Measurements from ENCODE around the gene ANO2.
A peak's percentile ranks its signal among the peaks of the same experiment; 100 is the strongest.

Gene ANO2

GRCh38 chr12:5817246-5817645 lies 127.8 kb downstream of the ANO2 start:
- DNase-seq, result no peak

GRCh38 chr12:5809586-5809985 lies 135.5 kb downstream of the ANO2 start:
- DNase-seq, result no peak

- DNase-seq, result peak; percentile 98
Observed at GRCh38 chr12:5808981-5809380, 136.1 kb downstream of the ANO2 start.

- DNase-seq, result peak; percentile 89
Observed at GRCh38 chr12:5807514-5808219, 137.4 kb downstream of the ANO2 start.

GRCh38 chr12:5807090-5807414 lies 138.0 kb downstream of the ANO2 start:
- peak; percentile 83 for DNase-seq

GRCh38 chr12:5806371-5807089 lies 138.5 kb downstream of the ANO2 start:
- peak; percentile 71 for DNase-seq

- DNase-seq, result no peak
Observed at GRCh38 chr12:5803532-5803931, 141.5 kb downstream of the ANO2 start.

GRCh38 chr12:5798242-5799015 lies 146.6 kb downstream of the ANO2 start:
- DNase-seq, result no peak

GRCh38 chr12:5797661-5798060 lies 147.4 kb downstream of the ANO2 start:
- DNase-seq, result no peak

- DNase-seq, result no peak
Observed at GRCh38 chr12:5796959-5797225, 148.2 kb downstream of the ANO2 start.

- DNase-seq, result peak; percentile 66
Observed at GRCh38 chr12:5796171-5796958, 148.7 kb downstream of the ANO2 start.

- no peak for DNase-seq
Observed at GRCh38 chr12:5794156-5794555, 150.9 kb downstream of the ANO2 start.

- DNase-seq, result peak; percentile 47
Observed at GRCh38 chr12:5792343-5792742, 152.7 kb downstream of the ANO2 start.

GRCh38 chr12:5789469-5789968 lies 155.5 kb downstream of the ANO2 start:
- DNase-seq, result peak; percentile 73

- DNase-seq, result no peak
Observed at GRCh38 chr12:5787828-5788227, 157.2 kb downstream of the ANO2 start.

- no peak for DNase-seq
Observed at GRCh38 chr12:5785601-5786000, 159.5 kb downstream of the ANO2 start.

- no peak for DNase-seq
Observed at GRCh38 chr12:5784462-5785130, 160.5 kb downstream of the ANO2 start.

- DNase-seq, result no peak
Observed at GRCh38 chr12:5783289-5783920, 161.7 kb downstream of the ANO2 start.

- DNase-seq, result no peak
Observed at GRCh38 chr12:5780536-5780935, 164.5 kb downstream of the ANO2 start.

GRCh38 chr12:5779401-5779800 lies 165.7 kb downstream of the ANO2 start:
- DNase-seq, result no peak

GRCh38 chr12:5778821-5779220 lies 166.2 kb downstream of the ANO2 start:
- DNase-seq, result no peak

- peak; percentile 27 for DNase-seq
Observed at GRCh38 chr12:5777451-5777850, 167.6 kb downstream of the ANO2 start.
